ENCODE results near the gene COX7A1.

COX7A1 gene

GRCh38 chr19:36111200-36111539 is 41.1 kb downstream of the COX7A1 start:
- no peak for DNase-seq

- DNase-seq, result no peak
Observed at GRCh38 chr19:36110487-36111199, 41.6 kb downstream of the COX7A1 start, which contains the start of gene OVOL3. OVOL3 (plus strand) TSS chr19:36111143; CDS start chr19:36111203, 60 bp downstream.

- DNase-seq, result no peak
Observed at GRCh38 chr19:36108684-36109083, 43.6 kb downstream of the COX7A1 start.

- no peak for DNase-seq
Observed at GRCh38 chr19:36106991-36107390, 45.3 kb downstream of the COX7A1 start.

- DNase-seq, result no peak
Observed at GRCh38 chr19:36106441-36106840, 45.8 kb downstream of the COX7A1 start.

GRCh38 chr19:36103842-36104552 is 48.2 kb downstream of the COX7A1 start:
- DNase-seq, result no peak

GRCh38 chr19:36103040-36103626 is 49.1 kb downstream of the COX7A1 start:
- no peak for DNase-seq

GRCh38 chr19:36101550-36102327 is 50.5 kb downstream of the COX7A1 start:
- no peak for DNase-seq
